ENCODE measurements around the gene ATP2B2.

DNA sequence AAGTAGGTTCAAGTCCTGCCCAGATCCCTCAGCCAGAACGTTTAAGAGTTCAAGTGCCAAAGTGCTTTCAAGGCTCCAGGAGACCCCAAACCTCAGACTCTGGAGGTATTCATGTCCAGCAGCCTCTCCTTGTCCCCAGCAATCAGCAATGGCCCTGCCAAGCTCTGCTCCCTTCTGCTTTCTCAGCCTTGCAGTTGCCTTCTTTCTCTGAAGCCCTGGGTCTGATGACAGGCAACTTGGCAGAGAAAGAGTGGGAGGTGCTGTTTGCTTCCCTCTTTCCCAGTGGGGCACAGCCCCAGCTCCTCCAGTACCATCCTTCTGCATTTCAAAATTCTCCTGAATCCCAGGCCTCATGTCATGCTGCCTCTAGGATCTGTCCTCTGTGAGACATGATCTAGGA is 40.2 kb downstream of the ATP2B2 start:
- TF ChIP-seq, protein P1, sequence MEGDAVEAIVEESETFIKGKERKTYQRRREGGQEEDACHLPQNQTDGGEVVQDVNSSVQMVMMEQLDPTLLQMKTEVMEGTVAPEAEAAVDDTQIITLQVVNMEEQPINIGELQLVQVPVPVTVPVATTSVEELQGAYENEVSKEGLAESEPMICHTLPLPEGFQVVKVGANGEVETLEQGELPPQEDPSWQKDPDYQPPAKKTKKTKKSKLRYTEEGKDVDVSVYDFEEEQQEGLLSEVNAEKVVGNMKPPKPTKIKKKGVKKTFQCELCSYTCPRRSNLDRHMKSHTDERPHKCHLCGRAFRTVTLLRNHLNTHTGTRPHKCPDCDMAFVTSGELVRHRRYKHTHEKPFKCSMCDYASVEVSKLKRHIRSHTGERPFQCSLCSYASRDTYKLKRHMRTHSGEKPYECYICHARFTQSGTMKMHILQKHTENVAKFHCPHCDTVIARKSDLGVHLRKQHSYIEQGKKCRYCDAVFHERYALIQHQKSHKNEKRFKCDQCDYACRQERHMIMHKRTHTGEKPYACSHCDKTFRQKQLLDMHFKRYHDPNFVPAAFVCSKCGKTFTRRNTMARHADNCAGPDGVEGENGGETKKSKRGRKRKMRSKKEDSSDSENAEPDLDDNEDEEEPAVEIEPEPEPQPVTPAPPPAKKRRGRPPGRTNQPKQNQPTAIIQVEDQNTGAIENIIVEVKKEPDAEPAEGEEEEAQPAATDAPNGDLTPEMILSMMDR (IDR thresholded peaks at IDR 0.05 in 4 of 5, conservative IDR thresholded peaks at IDR 0.05 in 1 of 5) = no peak
- TF ChIP-seq POLR2A (IDR thresholded peaks at IDR 0.05) = no peak
